NCI-H69 (cell line): ENCODE data around the gene SUGCT.
"Not testable (repeated sequence)": the region's sequence is repeated elsewhere in the genome, so short reads cannot be mapped to it uniquely, and the experiment has no call there.

Experiments used
- DNase-seq: peaks from one replicate; lab custom pipeline; 2025; lab: John Stamatoyannopoulos, UW

Gene SUGCT

GRCh38 chr7:40139891-40140290, 5.1 kb downstream of the SUGCT start:
- not testable (repeated sequence) for DNase-seq

- DNase-seq = not testable (repeated sequence)
Measured at GRCh38 chr7:40141916-40142315, 7.1 kb downstream of the SUGCT start.

- DNase-seq = not testable (repeated sequence)
Measured at GRCh38 chr7:40145596-40146130, 10.9 kb downstream of the SUGCT start.

- DNase-seq = no peak
Measured at GRCh38 chr7:40147371-40148246, 12.8 kb downstream of the SUGCT start.

GRCh38 chr7:40148247-40148580, 13.4 kb downstream of the SUGCT start:
- DNase-seq = not testable (repeated sequence)

GRCh38 chr7:40148671-40149070, 13.9 kb downstream of the SUGCT start:
- DNase-seq = no peak

GRCh38 chr7:40151504-40151903, 16.7 kb downstream of the SUGCT start:
- no peak for DNase-seq

- no peak for DNase-seq
Measured at GRCh38 chr7:40156988-40157387, 22.2 kb downstream of the SUGCT start.

GRCh38 chr7:40162516-40162915, 27.7 kb downstream of the SUGCT start:
- DNase-seq = no peak

GRCh38 chr7:40165216-40165615, 30.4 kb downstream of the SUGCT start:
- no peak for DNase-seq

GRCh38 chr7:40167291-40167690, 32.5 kb downstream of the SUGCT start:
- no peak for DNase-seq

- DNase-seq = not testable (repeated sequence)
Measured at GRCh38 chr7:40168266-40168665, 33.5 kb downstream of the SUGCT start.

GRCh38 chr7:40173121-40173520, 38.3 kb downstream of the SUGCT start:
- not testable (repeated sequence) for DNase-seq

GRCh38 chr7:40175256-40175655, 40.5 kb downstream of the SUGCT start:
- DNase-seq = not testable (repeated sequence)

- no peak for DNase-seq
Measured at GRCh38 chr7:40175725-40176510, 41.1 kb downstream of the SUGCT start.

- no peak for DNase-seq
Measured at GRCh38 chr7:40177071-40177470, 42.3 kb downstream of the SUGCT start.

- DNase-seq = no peak
Measured at GRCh38 chr7:40182452-40182851, 47.6 kb downstream of the SUGCT start.

GRCh38 chr7:40186586-40186985, 51.8 kb downstream of the SUGCT start:
- no peak for DNase-seq

GRCh38 chr7:40192036-40192435, 57.2 kb downstream of the SUGCT start:
- DNase-seq = no peak

- no peak for DNase-seq
Measured at GRCh38 chr7:40194745-40195144, 59.9 kb downstream of the SUGCT start.

GRCh38 chr7:40197527-40197926, 62.7 kb downstream of the SUGCT start:
- no peak for DNase-seq

GRCh38 chr7:40199076-40199802, 64.4 kb downstream of the SUGCT start:
- peak; percentile 26 for DNase-seq
